Activated CD8-positive, alpha-beta memory T cell treated with anti-CD3 and anti-CD28 coated beads for 4 hours (primary cell): Measurements from ENCODE around the gene FZR1.
"Not testable (repeated sequence)": the region's sequence is repeated elsewhere in the genome, so short reads cannot be mapped to it uniquely, and the experiment has no call there.

Source experiments
- DNase-seq, 2 donors: peaks; one replicate each; pipeline ENCODE4 v3.0.0-alpha.2; 2020; ENCODE audit warnings: low read depth in 2 of 2

The FZR1 gene

GRCh38 chr19:3514930-3515329 lies 8.8 kb downstream of the FZR1 start:
- no peak for DNase-seq

- DNase-seq, result no peak
These were observed 9.8 kb downstream of the FZR1 start for GRCh38 chr19:3515891-3516422.

- DNase-seq, result no peak
These were observed 10.6 kb downstream of the FZR1 start for GRCh38 chr19:3516675-3517207.

- no peak for DNase-seq
These were observed 11.5 kb downstream of the FZR1 start for GRCh38 chr19:3517638-3518037.

- no peak for DNase-seq
These were observed 12.1 kb downstream of the FZR1 start for GRCh38 chr19:3518255-3518654.

DNA sequence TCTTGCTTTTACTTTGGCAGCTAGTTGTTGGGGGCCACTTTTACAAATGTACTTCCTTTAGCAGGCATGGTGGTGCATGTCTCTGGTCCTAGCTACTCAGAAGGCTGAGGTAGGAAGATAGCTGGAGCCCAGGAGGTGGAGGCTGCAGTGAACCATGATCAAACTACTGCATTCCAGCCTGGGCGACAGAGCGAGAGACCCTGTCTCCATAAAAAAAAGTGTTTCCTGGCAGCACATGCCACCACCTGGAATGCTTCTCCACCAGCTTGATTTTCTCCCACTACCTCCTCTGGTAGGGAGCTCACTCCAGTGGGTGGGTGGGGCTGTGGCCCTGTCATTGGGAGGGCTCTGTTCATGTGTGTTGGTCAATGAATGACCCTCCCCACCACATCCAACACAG lies 12.5 kb downstream of the FZR1 start:
- no peak for DNase-seq

- DNase-seq, result no peak
These were observed 13.0 kb downstream of the FZR1 start for GRCh38 chr19:3519126-3519525.

GRCh38 chr19:3520166-3521103 lies 14.3 kb downstream of the FZR1 start:
- DNase-seq, result no peak

DNA sequence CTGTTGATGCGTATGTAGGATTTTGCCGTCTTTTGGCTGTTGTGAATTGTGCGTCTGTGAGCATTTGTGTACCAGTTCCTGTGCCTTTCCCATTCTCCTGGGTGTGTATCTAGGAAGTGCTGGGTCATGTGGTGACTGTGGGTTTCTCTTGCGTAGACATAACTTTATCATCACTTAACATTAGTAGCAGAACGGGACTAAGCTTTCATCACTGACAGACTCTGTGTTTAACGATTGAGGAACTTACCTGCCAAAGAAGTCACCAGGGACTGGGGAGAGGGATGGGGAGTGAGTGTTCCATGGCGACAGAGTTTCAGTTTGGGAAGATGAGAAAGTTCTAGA lies 15.0 kb downstream of the FZR1 start:
- no peak for DNase-seq

DNA sequence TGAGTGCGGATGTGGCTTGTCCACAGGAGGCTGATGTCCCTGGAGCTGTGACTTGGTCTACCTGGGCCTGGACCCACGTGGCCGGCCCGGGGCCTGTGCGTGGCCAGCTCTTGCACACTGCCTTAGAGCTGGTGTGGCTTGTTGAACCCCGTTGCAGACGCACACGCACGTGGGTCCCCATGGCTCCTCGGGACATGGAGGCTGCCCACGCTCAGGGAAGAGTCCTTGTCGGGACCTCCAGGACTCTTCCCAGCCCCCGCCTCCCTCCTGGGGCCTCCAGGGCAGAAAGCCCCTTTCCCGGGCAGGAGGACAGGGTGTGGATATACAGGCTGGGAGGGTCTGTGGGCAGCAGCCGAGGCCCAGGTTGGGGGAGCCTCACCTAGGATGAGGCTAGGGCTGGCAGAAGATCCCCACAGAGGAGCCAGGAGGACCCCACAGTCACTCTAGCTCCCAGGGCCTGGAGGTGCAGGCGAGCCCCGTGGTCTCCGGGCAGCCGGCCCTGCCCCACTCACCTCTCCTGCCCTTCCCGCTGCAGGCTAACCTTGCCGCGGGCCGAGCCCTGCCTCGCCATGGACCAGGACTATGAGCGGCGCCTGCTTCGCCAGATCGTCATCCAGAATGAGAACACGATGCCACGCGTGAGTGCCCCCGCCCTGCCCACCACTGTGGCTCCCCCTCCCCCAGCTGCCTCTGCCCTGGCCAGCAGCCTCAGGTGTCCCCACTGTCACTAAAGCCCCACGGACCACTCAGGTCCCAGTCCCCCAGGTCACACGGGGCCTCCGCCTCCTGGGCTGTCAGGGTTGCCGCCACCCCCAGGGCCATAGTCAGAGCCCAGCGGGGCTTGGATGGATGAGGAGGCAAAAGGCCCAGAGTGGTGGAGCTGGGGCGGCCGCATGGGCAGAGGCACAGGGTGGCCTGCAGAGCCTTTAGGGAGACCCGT lies 16.6 kb downstream of the FZR1 start:
- DNase-seq, result no peak

- DNase-seq, result no peak
These were observed 17.4 kb downstream of the FZR1 start for GRCh38 chr19:3523361-3524077.

DNA sequence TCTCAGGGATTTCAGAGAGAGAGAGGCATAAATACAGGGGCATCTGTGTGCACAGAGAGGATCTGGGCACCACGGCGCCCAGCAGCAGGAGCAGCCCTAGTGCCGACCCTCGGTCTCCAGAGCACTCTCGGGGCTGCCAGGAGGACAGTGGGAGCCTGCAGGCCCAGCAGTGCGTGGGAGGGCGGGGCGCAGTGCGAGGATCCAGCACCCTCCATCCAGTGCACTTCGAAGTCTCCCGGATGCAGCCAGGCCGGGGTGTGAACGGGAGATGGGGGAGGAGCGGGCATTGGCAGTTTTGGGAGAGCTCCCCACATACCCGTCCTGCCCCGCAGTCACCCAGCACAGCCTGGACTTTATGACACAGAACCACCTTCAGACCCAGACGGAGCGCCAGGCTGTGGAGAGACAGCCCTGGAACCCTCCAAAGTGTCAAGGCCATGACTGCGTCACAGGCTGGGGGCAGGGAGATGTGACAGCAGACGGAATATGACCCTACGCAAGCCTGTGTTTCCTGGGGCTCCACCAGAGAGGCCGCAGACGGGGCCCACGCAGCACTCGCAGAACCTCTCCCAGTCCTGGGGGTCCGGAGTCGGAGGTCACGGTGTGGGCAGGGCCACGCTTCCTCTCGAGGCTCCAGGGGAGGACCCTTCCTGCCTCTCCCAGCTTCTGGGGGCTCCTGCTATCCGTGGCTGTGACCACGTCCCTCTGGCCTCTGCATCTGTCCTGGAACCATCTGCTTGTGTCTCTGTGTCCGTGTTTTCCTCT lies 18.1 kb downstream of the FZR1 start:
- no peak for DNase-seq

DNA sequence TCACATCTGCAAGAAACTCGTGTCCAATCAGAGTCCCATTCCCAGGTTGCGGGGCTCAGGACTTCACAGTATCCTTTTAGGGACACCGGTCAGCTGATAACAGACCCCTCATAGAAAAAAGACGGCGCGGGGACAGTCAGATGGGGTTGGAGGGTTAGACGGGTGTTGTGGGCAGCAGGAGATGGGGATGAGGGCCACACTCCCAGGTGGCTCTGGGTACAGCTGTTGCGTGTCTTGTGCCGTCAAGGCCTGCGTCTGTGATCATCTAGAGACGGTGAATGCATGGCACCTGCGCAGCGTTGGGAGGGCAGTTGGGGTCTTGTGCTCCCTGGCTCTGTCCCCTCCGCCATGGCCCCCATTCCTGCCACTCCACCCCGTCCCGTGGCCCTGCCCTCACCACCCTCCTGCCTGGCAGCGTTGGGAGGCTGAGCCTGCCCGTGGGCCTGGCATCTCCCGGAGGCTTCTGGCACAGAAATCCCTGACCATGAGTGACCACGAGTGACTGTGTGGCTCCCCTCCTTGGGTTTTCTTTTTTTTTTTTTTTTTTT lies 18.9 kb downstream of the FZR1 start:
- DNase-seq, result no peak

- no peak for DNase-seq
These were observed 20.6 kb downstream of the FZR1 start for GRCh38 chr19:3526507-3527237.

DNA sequence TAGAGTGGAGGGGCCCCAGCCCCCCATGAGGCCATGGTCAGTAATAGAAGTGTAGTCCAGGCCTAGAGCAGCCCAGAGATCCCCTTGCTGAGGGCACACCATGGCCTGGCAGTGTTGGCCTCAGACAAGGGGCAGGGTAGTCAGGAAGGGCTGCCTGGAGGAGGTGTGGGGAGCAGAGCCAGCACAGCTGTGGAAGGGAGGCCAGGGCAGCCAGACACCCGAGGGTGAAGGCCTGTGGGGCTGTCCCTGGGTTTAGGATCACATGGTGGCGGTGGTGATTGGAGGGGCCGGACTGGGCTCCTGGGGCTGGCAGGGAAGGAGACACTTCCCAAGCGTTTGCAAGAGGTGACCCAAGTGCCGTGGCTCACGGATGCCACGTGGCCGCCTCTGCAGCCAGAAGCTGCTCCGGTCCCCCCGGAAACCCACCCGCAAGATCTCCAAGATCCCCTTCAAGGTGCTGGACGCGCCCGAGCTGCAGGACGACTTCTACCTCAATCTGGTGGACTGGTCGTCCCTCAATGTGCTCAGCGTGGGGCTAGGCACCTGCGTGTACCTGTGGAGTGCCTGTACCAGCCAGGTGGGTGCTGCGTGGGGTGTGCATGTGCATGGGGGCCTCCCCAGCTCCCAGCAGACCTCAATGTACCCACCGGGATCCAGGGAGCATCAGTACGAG lies 21.3 kb downstream of the FZR1 start:
- DNase-seq, result no peak

- DNase-seq, result no peak
These were observed 22.0 kb downstream of the FZR1 start for GRCh38 chr19:3528080-3528479.

GRCh38 chr19:3528539-3529211 lies 22.6 kb downstream of the FZR1 start:
- no peak for DNase-seq

DNA sequence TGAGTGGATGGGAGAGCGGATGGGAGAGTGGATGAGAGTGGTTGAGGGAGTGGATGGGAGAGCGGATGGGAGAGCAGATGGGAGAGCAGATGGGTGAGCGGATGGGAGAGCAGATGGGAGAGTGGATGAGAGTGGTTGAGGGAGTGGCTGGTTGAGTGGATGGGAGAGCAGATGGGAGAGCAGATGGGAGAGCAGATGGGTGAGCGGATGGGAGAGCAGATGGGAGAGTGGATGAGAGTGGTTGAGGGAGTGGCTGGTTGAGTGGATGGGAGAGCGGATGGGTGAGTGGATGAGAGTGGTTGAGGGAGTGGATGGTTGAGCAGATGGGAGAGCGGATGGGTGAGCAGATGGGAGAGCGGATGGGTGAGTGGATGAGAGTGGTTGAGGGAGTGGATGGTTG lies 23.2 kb downstream of the FZR1 start:
- DNase-seq, result not testable (repeated sequence)

- no peak for DNase-seq
These were observed 24.3 kb downstream of the FZR1 start for GRCh38 chr19:3530389-3530788.
